WTC11 (cell line): ENCODE data around the gene USP16. TPM values are rescaled to one million over a fixed set of nuclear protein-coding genes. Genes with fewer than 3 reads are reported as not detected.

Experiments used
- ATAC-seq: fragments of 200-7000 bp; cut with Tn5 transposase; 2 replicates; pipeline ENCODE4 v1.10.0; 2021; ENCODE audit warnings: mild to moderate bottlenecking, moderate library complexity
- CTCF ChIA-PET: fragments of 300-600 bp; sonication (Branson Sonifier 250); formaldehyde crosslinking; loops from one replicate; lab custom pipeline; 2021; ENCODE audit warnings: antibody characterized with exemption; lab: Charles Lee
- POLR2A ChIA-PET: fragments of 350-600 bp; sonication (Branson Sonifier 250); formaldehyde crosslinking; loops from one replicate; lab custom pipeline; 2021; ENCODE audit warnings: antibody characterized with exemption; lab: Charles Lee
- DNase-seq: peaks from one replicate; pipeline ENCODE4 v3.0.0; 2021; ENCODE audit warnings: low spot score
- H3K27ac Mint-ChIP-seq: 2 replicates; pipeline ENCODE4 v1.8.0; 2021; ENCODE audit warnings: mixed read lengths
- H3K27me3 Mint-ChIP-seq: 2 replicates; pipeline ENCODE4 v1.8.0; 2021; ENCODE audit warnings: low read depth, mild to moderate bottlenecking, moderate library complexity, mixed read lengths
- H3K36me3 Mint-ChIP-seq: 2 replicates; pipeline ENCODE4 v1.8.0; 2021; ENCODE audit warnings: mixed read lengths
- H3K4me1 Mint-ChIP-seq: 2 replicates; pipeline ENCODE4 v1.8.0; 2022; ENCODE audit warnings: mixed read lengths
- H3K4me3 Mint-ChIP-seq: 2 replicates; pipeline ENCODE4 v1.8.0; 2021; ENCODE audit warnings: mild to moderate bottlenecking, moderate library complexity, mixed read lengths
- H3K9me3 Mint-ChIP-seq: 2 replicates; pipeline ENCODE4 v1.8.0; 2021; ENCODE audit warnings: mixed read lengths
- AFF4 ChIP-seq: sonication (generic); formaldehyde crosslinking; IDR thresholded peaks from 2 replicates; pipeline ENCODE4 v1.8.1; 2023; ENCODE audit warnings: mild to moderate bottlenecking, missing genetic modification reagents, borderline replicate concordance
- ARID4B ChIP-seq: sonication (generic); formaldehyde crosslinking; IDR thresholded peaks from 2 replicates; pipeline ENCODE4 v1.8.0; 2023; ENCODE audit warnings: missing genetic modification reagents, mild to moderate bottlenecking, borderline replicate concordance
- CBFB ChIP-seq: sonication (generic); formaldehyde crosslinking; IDR thresholded peaks from 2 replicates; pipeline ENCODE4 v1.8.1; 2022; ENCODE audit warnings: mild to moderate bottlenecking, low read depth, missing genetic modification reagents
- CREB1 ChIP-seq: sonication (generic); formaldehyde crosslinking; IDR thresholded peaks from 2 replicates; pipeline ENCODE4 v1.8.0; 2023; ENCODE audit warnings: mild to moderate bottlenecking, missing genetic modification reagents
- CTCF ChIP-seq: fragments of 200-600 bp; IDR thresholded peaks from 2 replicates; pipeline ENCODE4 v1.8.0; 2022; ENCODE audit warnings: antibody characterized with exemption
- E2F5 ChIP-seq: sonication (generic); formaldehyde crosslinking; IDR thresholded peaks from 2 replicates; pipeline ENCODE4 v1.8.1; 2022; ENCODE audit warnings: mild to moderate bottlenecking, moderate library complexity, missing genetic modification reagents
- GABPB1 ChIP-seq: sonication (generic); formaldehyde crosslinking; IDR thresholded peaks from 2 replicates; pipeline ENCODE4 v1.8.1; 2023; ENCODE audit warnings: mild to moderate bottlenecking, missing genetic modification reagents
- JUN ChIP-seq: sonication (generic); formaldehyde crosslinking; IDR thresholded peaks from 2 replicates; pipeline ENCODE4 v1.8.0; 2023; ENCODE audit warnings: mild to moderate bottlenecking, missing genetic modification reagents
- MLX ChIP-seq: sonication (generic); formaldehyde crosslinking; IDR thresholded peaks from 2 replicates; pipeline ENCODE4 v1.8.1; 2023; ENCODE audit warnings: mild to moderate bottlenecking, missing genetic modification reagents, moderate library complexity
- MXD4 ChIP-seq: fragments of 250-450 bp; sonication (Bioruptor Pico); IDR thresholded peaks from 2 replicates; pipeline ENCODE4 v1.8.0; 2021; ENCODE audit warnings: mild to moderate bottlenecking, moderate library complexity, borderline replicate concordance
- MYBL2 ChIP-seq: sonication (generic); formaldehyde crosslinking; IDR thresholded peaks from 2 replicates; pipeline ENCODE4 v1.8.1; 2023; ENCODE audit warnings: mild to moderate bottlenecking, moderate library complexity, missing genetic modification reagents
- NR1H2 ChIP-seq: sonication (generic); formaldehyde crosslinking; IDR thresholded peaks from 2 replicates; pipeline ENCODE4 v1.9.0; 2021; ENCODE audit warnings: mild to moderate bottlenecking, moderate library complexity, missing genetic modification reagents
- TEAD1 ChIP-seq: sonication (generic); formaldehyde crosslinking; IDR thresholded peaks from 2 replicates; pipeline ENCODE4 v1.8.0; 2022; ENCODE audit warnings: mild to moderate bottlenecking, missing genetic modification reagents
- ZBTB43 ChIP-seq: sonication (generic); formaldehyde crosslinking; IDR thresholded peaks from 2 replicates; pipeline ENCODE4 v1.8.1; 2023; ENCODE audit warnings: mild to moderate bottlenecking, missing genetic modification reagents
- ZNF232 ChIP-seq: sonication (generic); formaldehyde crosslinking; IDR thresholded peaks from 2 replicates; pipeline ENCODE4 v1.8.0; 2022; ENCODE audit warnings: mild to moderate bottlenecking, missing genetic modification reagents
- ZNF281 ChIP-seq: sonication (generic); formaldehyde crosslinking; IDR thresholded peaks from 2 replicates; pipeline ENCODE4 v1.8.0; 2023; ENCODE audit warnings: mild to moderate bottlenecking, missing genetic modification reagents
- ZNF416 ChIP-seq: fragments of 250-450 bp; sonication (Bioruptor Pico); IDR thresholded peaks from 2 replicates; pipeline ENCODE4 v1.9.0; 2021; ENCODE audit warnings: mild to moderate bottlenecking, inconsistent platforms
- ZNF423 ChIP-seq: fragments of 250-450 bp; sonication (Bioruptor Pico); IDR thresholded peaks from 2 replicates; pipeline ENCODE4 v2.1.2; 2022; ENCODE audit warnings: mild to moderate bottlenecking, moderate library complexity
- total RNA-seq: library from RNA; stranded (reverse); gene quantifications from 3 replicates; pipeline ENCODE4 v1.2.3, GENCODE V29; 2021

USP16 gene
- total RNA-seq, 1 experiment from 2014 or later: 20.8 TPM

- DNase-seq (no peak), ATAC-seq (no peak)
- no peaks in the 10 kb centered on the region for H3K27me3 Mint-ChIP-seq
- POLR2A ChIA-PET: interaction anchor here (0.6 to 1.4 kb wide), 2 partner anchors 20 to 76 kb away, joined by 4 to 5 read pairs; no protein-coding TSS in a partner anchor
- H3K27ac Mint-ChIP-seq: no peak overlapping the region
- CTCF ChIA-PET: no interaction called here
- no peaks in the 10 kb centered on the region for H3K9me3 Mint-ChIP-seq
- H3K36me3 Mint-ChIP-seq: no peaks in the 10 kb centered on the region
- TF ChIP-seq ZNF232 (no peak), ARID4B (CRISPR knock-in tag) (no peak), CBFB (no peak), MYBL2 (no peak), AFF4 (CRISPR knock-in tag) (no peak), MXD4 (no peak), CREB1 (CRISPR knock-in tag) (no peak), MLX (CRISPR knock-in tag) (no peak), JUN (CRISPR knock-in tag) (no peak)
- peaks cover 28% of the 10 kb centered on the region for H3K4me1 Mint-ChIP-seq
- no peak overlapping the region for H3K4me3 Mint-ChIP-seq
Measured at GRCh38 chr21:29022166-29022565, 2.3 kb upstream of the USP16 start.

- Mint-ChIP-seq H3K4me3 (peak overlapping the region; percentile 99), H3K27ac (peak overlapping the region; percentile 99), H3K4me1 (peaks cover 15% of the 10 kb centered on the region), H3K9me3 (no peaks in the 10 kb centered on the region), H3K27me3 (no peaks in the 10 kb centered on the region), H3K36me3 (peaks cover 14% of the 10 kb centered on the region)
- DNase-seq: no peak
- CTCF ChIA-PET: interaction anchor here (0.8 kb wide), 1 partner anchor 23 kb away, joined by 5 read pairs; no protein-coding TSS in a partner anchor
- POLR2A ChIA-PET: interaction anchor here (1.2 to 2.4 kb wide), 3 partner anchors 23 to 48 kb away, joined by 11 to 18 read pairs (median 11); partner anchors contain the start of genes CCT8 and LTN1
- ATAC-seq: no peak
- TF ChIP-seq CTCF: no peak
- TF ChIP-seq ZNF416 (CRISPR knock-in tag): no peak
- no peak for TF ChIP-seq NR1H2 (CRISPR knock-in tag)
- TF ChIP-seq E2F5 (CRISPR knock-in tag): no peak
- no peak for TF ChIP-seq GABPB1 (CRISPR knock-in tag)
- no peak for TF ChIP-seq TEAD1 (CRISPR knock-in tag)
- no peak for TF ChIP-seq ZNF423 (CRISPR knock-in tag)
- no peak for TF ChIP-seq ZNF281 (CRISPR knock-in tag)
- TF ChIP-seq ZBTB43 (CRISPR knock-in tag): no peak
Measured at GRCh38 chr21:29025328-29025713, 853 bp downstream of the USP16 start.
